22Rv1 (cell line): ENCODE data around the gene SLC35E2B.
"Not testable (repeated sequence)": the region's sequence is repeated elsewhere in the genome, so short reads cannot be mapped to it uniquely, and the experiment has no call there.

Experiments
- H3K27ac ChIP-seq: fragments of 450-650 bp; 2 replicates; pipeline ENCODE4 v1.5.1; 2017
- CTCF ChIP-seq: fragments of 450-650 bp; IDR thresholded peaks from 2 replicates; pipeline ENCODE4 v1.5.1; 2017; ENCODE audit warnings: mild to moderate bottlenecking
- ZFX ChIP-seq: fragments of 450-650 bp; IDR thresholded peaks from 2 replicates; pipeline ENCODE4 v1.6.1; 2017; ENCODE audit warnings: antibody characterized with exemption, borderline replicate concordance

SLC35E2B gene

GRCh38 chr1:1640711-1641461 lies 51.7 kb downstream of the SLC35E2B start:
- not testable (repeated sequence) for H3K27ac ChIP-seq

- not testable (repeated sequence) for H3K27ac ChIP-seq
Measured at GRCh38 chr1:1640081-1640480, 52.5 kb downstream of the SLC35E2B start.

GRCh38 chr1:1639368-1639767 lies 53.2 kb downstream of the SLC35E2B start:
- not testable (repeated sequence) for H3K27ac ChIP-seq

GRCh38 chr1:1638528-1638927 lies 54.1 kb downstream of the SLC35E2B start:
- H3K27ac ChIP-seq, result not testable (repeated sequence)

GRCh38 chr1:1637479-1637875 lies 55.1 kb downstream of the SLC35E2B start:
- not testable (repeated sequence) for H3K27ac ChIP-seq

GRCh38 chr1:1636621-1637478 lies 55.7 kb downstream of the SLC35E2B start:
- H3K27ac ChIP-seq, result not testable (repeated sequence)

GRCh38 chr1:1634613-1635012 lies 58.0 kb downstream of the SLC35E2B start:
- H3K27ac ChIP-seq, result not testable (repeated sequence)

- not testable (repeated sequence) for H3K27ac ChIP-seq
Measured at GRCh38 chr1:1633409-1633808, 59.2 kb downstream of the SLC35E2B start.

- H3K27ac ChIP-seq, result no peak within 1 kb of the TSS
- TF ChIP-seq CTCF (no peak), ZFX (no peak)
Measured at GRCh38 chr1:1631782-1632420, 60.7 kb downstream of the SLC35E2B start, which contains the start of gene MMP23B. Gene MMP23B (plus strand): TSS chr1:1632173. CDS start chr1:1632219, 46 bp downstream.

GRCh38 chr1:1630965-1631781 lies 61.4 kb downstream of the SLC35E2B start:
- TF ChIP-seq ZFX, result no peak
- no peak for TF ChIP-seq CTCF
- H3K27ac ChIP-seq, result no peak overlapping the region

GRCh38 chr1:1630191-1630964 lies 62.2 kb downstream of the SLC35E2B start:
- TF ChIP-seq CTCF (no peak), ZFX (no peak)
- no peak overlapping the region for H3K27ac ChIP-seq
